ENCODE data around the gene UBE2V1. TPM values are rescaled to one million over a fixed set of nuclear protein-coding genes. Genes with fewer than 3 reads are reported as not detected.
A peak's percentile ranks its signal among the peaks of the same experiment; 100 is the strongest.

The UBE2V1 gene
- total RNA-seq, 1 donor from 2014 or later: 117 TPM

DNA sequence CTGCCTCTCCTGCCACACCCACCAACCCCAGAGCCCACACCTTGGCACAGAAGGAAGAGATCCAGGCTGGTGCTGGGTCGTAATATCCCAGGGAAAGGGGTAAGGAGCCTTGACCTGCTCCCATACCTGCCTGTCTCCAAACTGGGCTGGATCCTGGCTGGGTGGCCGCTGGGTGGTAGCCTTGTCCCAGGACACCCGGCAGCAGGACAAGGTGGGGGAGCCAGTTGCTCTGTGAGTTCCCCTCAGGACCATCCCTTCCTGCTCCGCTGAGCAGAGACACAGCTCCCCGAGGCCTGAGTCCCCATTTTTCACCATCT is 58.8 kb downstream of the UBE2V1 start:
- no peaks in the 10 kb centered on the region for H3K9me3 Mint-ChIP-seq
- no peaks in the 10 kb centered on the region for H3K27me3 Mint-ChIP-seq
- H3K4me1 Mint-ChIP-seq (ENCODE audit: unreplicated experiment): peaks cover 16% of the 10 kb centered on the region
- no peaks in the 10 kb centered on the region for H3K36me3 Mint-ChIP-seq
- H3K27ac Mint-ChIP-seq: peak overlapping the region; percentile 26
- TF ChIP-seq, protein P1, sequence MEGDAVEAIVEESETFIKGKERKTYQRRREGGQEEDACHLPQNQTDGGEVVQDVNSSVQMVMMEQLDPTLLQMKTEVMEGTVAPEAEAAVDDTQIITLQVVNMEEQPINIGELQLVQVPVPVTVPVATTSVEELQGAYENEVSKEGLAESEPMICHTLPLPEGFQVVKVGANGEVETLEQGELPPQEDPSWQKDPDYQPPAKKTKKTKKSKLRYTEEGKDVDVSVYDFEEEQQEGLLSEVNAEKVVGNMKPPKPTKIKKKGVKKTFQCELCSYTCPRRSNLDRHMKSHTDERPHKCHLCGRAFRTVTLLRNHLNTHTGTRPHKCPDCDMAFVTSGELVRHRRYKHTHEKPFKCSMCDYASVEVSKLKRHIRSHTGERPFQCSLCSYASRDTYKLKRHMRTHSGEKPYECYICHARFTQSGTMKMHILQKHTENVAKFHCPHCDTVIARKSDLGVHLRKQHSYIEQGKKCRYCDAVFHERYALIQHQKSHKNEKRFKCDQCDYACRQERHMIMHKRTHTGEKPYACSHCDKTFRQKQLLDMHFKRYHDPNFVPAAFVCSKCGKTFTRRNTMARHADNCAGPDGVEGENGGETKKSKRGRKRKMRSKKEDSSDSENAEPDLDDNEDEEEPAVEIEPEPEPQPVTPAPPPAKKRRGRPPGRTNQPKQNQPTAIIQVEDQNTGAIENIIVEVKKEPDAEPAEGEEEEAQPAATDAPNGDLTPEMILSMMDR (conservative IDR thresholded peaks at IDR 0.05): no peak
- no peak for DNase-seq (ENCODE audit: extremely low spot score, unreplicated experiment)
- peak overlapping the region; percentile 36 for H3K4me3 Mint-ChIP-seq

DNA sequence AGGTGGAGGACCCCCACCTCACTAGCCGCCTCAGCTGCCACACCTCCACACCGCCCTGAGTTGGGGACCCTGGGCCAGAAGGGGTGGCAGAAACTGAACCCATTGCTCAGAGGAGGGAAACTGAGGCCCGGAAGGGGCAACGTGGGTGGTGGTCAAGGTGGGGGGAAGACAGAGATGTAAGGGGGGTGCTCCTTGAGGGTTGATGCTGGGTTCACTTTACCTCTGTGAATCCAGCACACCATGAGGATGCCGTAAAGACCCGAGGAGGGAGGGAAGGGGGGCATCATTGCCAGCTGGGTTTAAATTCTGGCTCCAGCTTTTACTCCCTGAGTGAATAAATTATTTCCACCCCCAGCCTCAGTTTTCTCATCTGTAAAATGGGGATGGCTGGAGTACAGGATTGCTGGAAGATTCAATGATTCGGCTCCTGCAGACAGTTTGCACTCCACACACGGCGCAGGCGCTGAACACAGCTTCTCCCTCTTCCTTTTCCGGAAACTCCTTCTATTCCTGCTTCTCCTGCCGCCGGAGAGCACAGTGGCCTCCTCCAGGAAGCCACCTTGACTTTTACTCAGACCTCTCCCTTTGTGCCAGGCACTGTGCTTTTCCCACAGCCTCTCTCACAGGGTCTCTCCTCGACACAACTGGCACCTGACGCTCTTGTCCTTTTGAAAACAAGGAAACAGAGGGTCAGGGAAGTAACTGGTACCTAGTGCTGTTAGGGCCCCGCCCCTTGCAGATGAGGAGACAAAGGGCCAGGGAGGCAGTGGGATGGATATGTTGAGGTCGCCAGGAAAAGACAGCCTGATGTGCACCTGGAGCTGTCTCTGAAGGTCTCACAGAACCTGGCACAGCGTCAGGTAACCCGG is 59.4 kb downstream of the UBE2V1 start:
- Mint-ChIP-seq H3K36me3 (no peaks in the 10 kb centered on the region), H3K4me3 (no peak overlapping the region), H3K9me3 (no peaks in the 10 kb centered on the region), H3K27me3 (no peaks in the 10 kb centered on the region), H3K4me1 (ENCODE audit: unreplicated experiment) (peaks cover 20% of the 10 kb centered on the region), H3K27ac (peak overlapping the region; percentile 26)
- DNase-seq (ENCODE audit: extremely low spot score, unreplicated experiment): no peak
- TF ChIP-seq, protein P1 (conservative IDR thresholded peaks at IDR 0.05): no peak

DNA sequence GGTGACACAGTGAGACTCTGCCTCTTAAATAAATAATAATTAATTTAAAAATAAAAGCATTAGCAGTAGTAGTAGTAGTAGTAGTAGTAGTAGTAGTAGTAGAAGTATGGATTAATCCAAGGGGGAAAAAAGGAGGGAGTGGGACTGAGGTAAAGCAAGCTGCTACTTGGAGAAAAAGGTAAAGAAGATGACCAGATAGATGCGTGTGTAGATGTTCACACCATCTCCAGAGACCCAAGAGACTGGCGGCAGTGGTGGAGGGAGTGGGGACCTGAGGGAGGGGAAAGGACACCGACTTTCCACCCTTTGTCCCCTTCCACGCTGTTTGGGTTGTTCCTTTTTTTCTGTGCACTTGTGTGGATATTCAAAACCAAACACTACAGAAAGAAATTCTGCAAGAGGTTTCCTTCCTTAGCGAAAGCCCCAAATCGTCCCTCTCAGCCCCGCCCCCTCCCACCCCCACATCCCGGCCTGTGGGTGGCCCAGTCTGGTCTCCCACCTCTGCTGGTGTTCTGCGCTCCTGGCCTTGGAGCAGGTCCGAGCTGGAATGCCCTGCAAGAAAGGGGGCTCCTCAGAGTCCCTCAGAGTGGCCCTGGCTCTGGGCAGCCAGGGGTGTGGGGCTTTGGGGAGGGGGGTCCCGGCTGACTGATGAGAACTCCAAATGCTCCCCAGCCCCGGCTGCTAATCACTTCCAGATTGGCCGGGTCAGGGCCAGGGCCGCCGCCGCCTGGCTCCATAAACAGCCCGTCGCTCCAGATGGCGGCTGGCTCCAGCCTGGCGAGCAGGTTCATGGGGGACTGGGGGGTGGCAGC is 60.2 kb downstream of the UBE2V1 start:
- Mint-ChIP-seq H3K36me3 (no peaks in the 10 kb centered on the region), H3K9me3 (no peaks in the 10 kb centered on the region), H3K27ac (peak overlapping the region; percentile 64), H3K4me3 (peak overlapping the region; percentile 72), H3K4me1 (ENCODE audit: unreplicated experiment) (peaks cover 25% of the 10 kb centered on the region), H3K27me3 (no peaks in the 10 kb centered on the region)
- TF ChIP-seq, protein P1 (conservative IDR thresholded peaks at IDR 0.05): no peak
- peak; percentile 77 for DNase-seq (ENCODE audit: extremely low spot score, unreplicated experiment)

DNA sequence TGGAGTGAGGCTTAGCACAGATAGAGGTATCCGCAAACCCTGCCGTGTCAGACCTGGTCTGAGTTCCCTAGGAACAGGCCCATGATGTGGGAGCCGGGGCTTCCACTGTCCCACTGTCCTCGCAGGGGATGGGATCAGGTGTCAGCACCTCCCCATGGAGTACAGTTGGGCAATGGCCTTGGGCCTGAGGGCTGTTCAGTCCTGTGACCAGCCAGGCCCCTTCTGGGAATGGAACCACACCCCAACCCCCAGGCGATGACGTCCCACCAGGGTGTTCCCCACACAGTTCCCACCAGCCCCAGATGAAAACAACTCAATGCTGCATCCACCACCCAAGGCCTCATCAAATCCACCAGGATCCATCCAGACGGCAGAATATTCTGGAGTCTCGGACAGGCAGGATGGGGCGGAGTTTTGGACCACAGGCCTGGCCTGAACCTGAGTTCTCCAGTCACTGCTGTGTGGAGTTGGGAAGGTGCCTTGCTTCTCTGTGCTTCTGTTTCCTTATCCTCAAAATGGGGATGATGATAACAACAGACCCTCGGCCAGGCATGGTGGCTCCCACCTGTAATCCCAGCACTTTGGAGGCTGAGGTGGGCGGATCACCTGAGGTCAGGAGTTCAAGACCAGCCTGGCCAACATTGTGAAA is 62.2 kb downstream of the UBE2V1 start:
- no peak for DNase-seq (ENCODE audit: extremely low spot score, unreplicated experiment)
- TF ChIP-seq, protein P1 (conservative IDR thresholded peaks at IDR 0.05): no peak
- no peaks in the 10 kb centered on the region for H3K9me3 Mint-ChIP-seq
- no peaks in the 10 kb centered on the region for H3K27me3 Mint-ChIP-seq
- no peak overlapping the region for H3K4me3 Mint-ChIP-seq
- peaks cover 25% of the 10 kb centered on the region for H3K4me1 Mint-ChIP-seq (ENCODE audit: unreplicated experiment)
- H3K36me3 Mint-ChIP-seq: no peaks in the 10 kb centered on the region
- no peak overlapping the region for H3K27ac Mint-ChIP-seq

DNA sequence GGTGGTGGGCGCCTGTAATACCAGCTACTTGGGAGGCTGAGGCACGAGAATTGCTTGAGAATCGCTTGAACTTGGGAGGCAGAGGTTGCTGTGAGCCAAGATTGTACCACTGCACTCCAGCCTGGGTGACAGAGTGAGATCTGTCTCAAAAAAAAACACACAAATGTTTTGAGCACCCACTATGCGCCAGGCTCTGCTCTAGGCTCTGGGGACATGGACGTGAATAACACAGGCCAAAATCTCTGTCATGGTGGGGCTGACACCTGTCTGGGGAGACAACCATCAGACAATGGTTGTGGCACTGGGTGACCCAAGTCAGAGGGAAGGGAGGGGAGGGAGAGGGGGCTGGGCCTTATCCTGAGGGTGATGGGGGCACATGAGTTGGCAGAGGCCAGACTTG is 62.7 kb downstream of the UBE2V1 start:
- TF ChIP-seq, protein P1 (conservative IDR thresholded peaks at IDR 0.05): no peak
- Mint-ChIP-seq H3K27ac (no peak overlapping the region), H3K9me3 (no peaks in the 10 kb centered on the region), H3K4me1 (ENCODE audit: unreplicated experiment) (peaks cover 20% of the 10 kb centered on the region), H3K27me3 (no peaks in the 10 kb centered on the region), H3K4me3 (no peak overlapping the region), H3K36me3 (no peaks in the 10 kb centered on the region)
- no peak for DNase-seq (ENCODE audit: extremely low spot score, unreplicated experiment)

Data from type B pancreatic cell (in vitro differentiated cells).